Ishikawa (cell line): ENCODE measurements around the gene SERPINA1.

ENCODE experiments used
- CEBPB ChIP-seq: IDR thresholded peaks from 2 replicates; pipeline ENCODE4 v1.6.1; 2012
- CREB1 ChIP-seq: IDR thresholded peaks from 2 replicates; pipeline ENCODE4 v1.6.1; 2012; ENCODE audit warnings: low read depth
- EGR1 ChIP-seq: IDR thresholded peaks from 2 replicates; pipeline ENCODE4 v1.6.1; 2012
- EP300 ChIP-seq: IDR thresholded peaks from 2 replicates; pipeline ENCODE4 v1.6.1; 2012; ENCODE audit warnings: borderline replicate concordance
- FOXM1 ChIP-seq: IDR thresholded peaks from 2 replicates; pipeline ENCODE4 v1.6.1; 2012; ENCODE audit warnings: low read depth, borderline replicate concordance
- MAX ChIP-seq: IDR thresholded peaks from 2 replicates; pipeline ENCODE4 v1.6.1; 2012
- NFIC ChIP-seq: IDR thresholded peaks from 2 replicates; pipeline ENCODE4 v1.6.1; 2012
- RAD21 ChIP-seq: IDR thresholded peaks from 2 replicates; pipeline ENCODE4 v1.6.1; 2012; ENCODE audit warnings: low read depth
- REST ChIP-seq: IDR thresholded peaks from 2 replicates; pipeline ENCODE4 v1.6.1; 2012; ENCODE audit warnings: low read depth, mild to moderate bottlenecking
- TAF1 ChIP-seq: IDR thresholded peaks from 2 replicates; pipeline ENCODE4 v1.6.1; 2012; ENCODE audit warnings: low read depth, mild to moderate bottlenecking
- TCF12 ChIP-seq: IDR thresholded peaks from 2 replicates; pipeline ENCODE4 v1.6.1; 2012; ENCODE audit warnings: low read depth
- TEAD4 ChIP-seq: IDR thresholded peaks from 2 replicates; pipeline ENCODE4 v1.6.1; 2012
- USF1 ChIP-seq: IDR thresholded peaks from 2 replicates; pipeline ENCODE4 v1.6.1; 2012
- YY1 ChIP-seq: IDR thresholded peaks from 2 replicates; pipeline ENCODE4 v1.6.1; 2012; ENCODE audit warnings: low read depth
- ZBTB7A ChIP-seq: IDR thresholded peaks from 2 replicates; pipeline ENCODE4 v1.6.1; 2012; ENCODE audit warnings: low read depth

The SERPINA1 gene

GRCh38 chr14:94408546-94409095, 20.2 kb upstream of the SERPINA1 start:
- no peak for TF ChIP-seq RAD21
- TF ChIP-seq TEAD4 = no peak
- no peak for TF ChIP-seq YY1
- TF ChIP-seq REST = no peak
- no peak for TF ChIP-seq CREB1
- no peak for TF ChIP-seq MAX

GRCh38 chr14:94407906-94408305, 19.5 kb upstream of the SERPINA1 start:
- no peak for TF ChIP-seq YY1
- no peak for TF ChIP-seq REST
- TF ChIP-seq EP300 = no peak
- TF ChIP-seq NFIC = no peak
- no peak for TF ChIP-seq MAX
- TF ChIP-seq TAF1 = no peak
- TF ChIP-seq USF1 = no peak
- no peak for TF ChIP-seq EGR1
- TF ChIP-seq RAD21 = no peak
- no peak for TF ChIP-seq ZBTB7A
- TF ChIP-seq CREB1 = no peak
- no peak for TF ChIP-seq TEAD4
- TF ChIP-seq TCF12 = no peak
- TF ChIP-seq FOXM1 = no peak
- no peak for TF ChIP-seq CEBPB

- TF ChIP-seq CREB1 = no peak
- TF ChIP-seq CEBPB = no peak
- no peak for TF ChIP-seq TEAD4
- no peak for TF ChIP-seq RAD21
- TF ChIP-seq FOXM1 = no peak
- no peak for TF ChIP-seq ZBTB7A
- TF ChIP-seq USF1 = no peak
- TF ChIP-seq YY1 = no peak
- TF ChIP-seq REST = no peak
These were observed 18.5 kb upstream of the SERPINA1 start for GRCh38 chr14:94406910-94407309.

GRCh38 chr14:94405486-94405885, 17.1 kb upstream of the SERPINA1 start:
- TF ChIP-seq EGR1 (no peak), USF1 (no peak), RAD21 (no peak), MAX (no peak), NFIC (no peak), REST (no peak), TAF1 (no peak), TCF12 (no peak), FOXM1 (no peak), YY1 (no peak), ZBTB7A (no peak), CEBPB (no peak), EP300 (no peak), TEAD4 (no peak), CREB1 (no peak)
